Urothelium cell line (cell line): ENCODE data around the gene DUSP8.

Source experiments
- DNase-seq: peaks from one replicate; pipeline ENCODE4 v3.0.0; 2011; ENCODE audit warnings: low spot score, mixed read lengths
- FAIRE-seq: peaks from 2 replicates; lab custom pipeline; 2011; peaks lifted over from hg19 to GRCh38; lab: Jason Lieb, UNC

DUSP8 gene

GRCh38 chr11:1556278-1556902 lies 15.7 kb downstream of the DUSP8 start:
- DNase-seq (no peak), FAIRE-seq (no peak)

DNA sequence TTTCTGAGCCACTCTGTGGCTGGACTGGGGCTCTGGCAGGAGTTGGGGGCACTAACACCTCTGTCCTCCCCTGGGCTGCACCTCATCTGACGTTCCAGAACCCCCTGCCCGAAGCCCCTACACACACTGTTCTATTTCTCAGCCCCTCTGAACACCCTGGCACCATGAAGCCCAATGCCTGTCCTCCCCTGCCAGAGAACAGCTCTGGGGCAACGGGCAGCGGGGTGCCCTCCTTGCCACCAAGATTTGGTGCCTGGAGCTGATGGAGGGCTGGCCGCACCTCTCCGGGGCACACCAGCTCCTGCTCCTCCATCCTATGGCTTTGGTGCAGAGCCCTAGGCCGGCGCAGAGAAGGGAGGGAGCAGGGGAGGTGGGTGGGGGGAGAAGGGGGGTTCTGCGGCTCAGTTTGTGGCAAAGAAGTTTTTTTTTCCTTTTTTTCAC lies 16.3 kb downstream of the DUSP8 start:
- no peak for DNase-seq
- no peak for FAIRE-seq

GRCh38 chr11:1554981-1555712 lies 16.9 kb downstream of the DUSP8 start:
- DNase-seq (no peak), FAIRE-seq (no peak)

GRCh38 chr11:1553808-1554594 lies 18.1 kb downstream of the DUSP8 start:
- DNase-seq (no peak), FAIRE-seq (no peak)

DNA sequence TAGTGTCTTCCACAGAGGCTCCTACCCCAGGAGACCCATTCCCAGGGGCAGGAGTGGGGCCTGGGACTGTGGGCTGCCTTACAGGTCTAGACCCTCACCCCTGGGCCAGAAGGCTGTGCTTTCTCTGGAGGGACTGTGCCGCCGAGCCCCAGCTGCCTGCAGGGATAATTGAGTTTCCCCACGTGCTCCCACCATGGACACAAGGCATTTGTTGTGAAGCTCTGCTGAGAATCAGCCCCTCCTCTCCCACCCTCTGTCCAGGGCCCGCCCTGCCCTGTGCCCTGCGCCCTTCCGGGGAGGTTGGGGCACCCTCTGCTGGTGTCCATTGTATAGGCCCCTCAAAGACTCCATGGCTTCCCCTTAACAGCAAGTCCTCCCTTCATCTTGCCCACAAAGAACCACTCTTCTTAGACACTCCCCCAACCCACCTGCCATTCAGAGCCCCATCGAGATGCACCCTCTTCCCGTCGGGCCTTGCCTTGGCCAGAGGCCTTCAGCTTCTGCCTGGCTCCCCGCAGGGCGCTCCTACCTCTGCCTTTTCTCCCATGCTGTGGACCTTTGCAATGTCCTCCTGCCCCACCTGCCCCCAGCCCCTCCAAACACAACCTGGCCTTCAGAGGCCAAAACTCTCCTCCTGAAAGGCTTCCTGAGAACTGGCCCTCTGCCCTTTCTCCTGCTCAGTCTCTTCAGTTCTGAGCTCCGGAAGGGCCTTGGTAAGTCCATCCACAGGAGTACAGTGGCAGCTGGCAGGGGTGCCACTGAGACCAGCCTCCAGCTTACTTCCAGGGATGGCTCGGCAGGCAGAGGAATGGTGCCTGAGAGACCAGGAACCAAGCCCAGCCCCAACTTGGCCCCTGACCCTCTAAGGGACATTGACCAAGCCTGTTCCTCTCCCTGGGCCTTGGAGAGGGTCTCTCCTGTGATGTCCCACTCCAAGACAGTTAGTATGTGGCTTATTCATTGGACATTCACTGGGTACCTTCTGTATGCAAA lies 22.4 kb downstream of the DUSP8 start:
- DNase-seq (no peak), FAIRE-seq (no peak)

DNA sequence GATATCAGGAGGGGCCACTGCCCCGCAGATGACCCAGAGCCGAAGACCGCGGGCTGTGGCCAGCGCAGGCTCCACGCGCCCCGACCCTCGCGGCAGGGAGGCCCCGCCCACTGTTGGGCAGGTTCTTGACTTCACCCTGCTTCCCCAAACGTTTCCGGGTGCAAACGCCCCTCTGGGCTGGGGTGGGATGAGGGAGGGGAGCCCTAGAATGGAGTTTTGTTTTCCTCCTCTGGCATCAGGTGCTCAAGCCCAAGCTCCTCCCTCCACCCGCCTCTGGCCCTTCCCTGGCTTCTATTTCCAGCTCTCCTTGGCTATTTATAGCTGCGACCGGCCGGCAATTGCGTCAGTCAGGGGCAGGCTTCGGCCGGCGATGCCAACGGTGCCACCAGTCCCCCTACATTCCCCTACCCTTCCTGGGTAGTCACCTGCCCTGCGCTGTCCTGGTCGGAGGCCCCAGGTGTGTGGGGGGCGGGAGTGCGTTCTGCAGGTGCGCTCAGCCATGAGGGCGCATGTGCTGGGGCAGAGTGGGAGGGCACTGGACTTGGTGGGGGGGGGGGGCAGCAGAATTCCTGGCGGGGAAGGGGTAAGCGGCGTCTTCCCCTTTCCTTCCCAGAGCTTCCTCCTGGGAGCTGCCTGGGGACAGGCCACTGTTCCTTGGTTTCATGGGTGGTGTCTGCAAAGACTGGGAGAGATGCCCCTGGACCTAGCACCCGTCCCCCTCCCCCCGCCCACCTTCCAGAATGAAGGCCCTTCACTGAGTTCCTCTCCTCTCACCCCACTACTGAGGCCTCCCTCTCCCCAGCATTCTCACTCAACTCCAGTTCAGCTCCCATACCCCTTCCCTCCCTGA lies 23.6 kb downstream of the DUSP8 start:
- DNase-seq, result peak; percentile 56

DNA sequence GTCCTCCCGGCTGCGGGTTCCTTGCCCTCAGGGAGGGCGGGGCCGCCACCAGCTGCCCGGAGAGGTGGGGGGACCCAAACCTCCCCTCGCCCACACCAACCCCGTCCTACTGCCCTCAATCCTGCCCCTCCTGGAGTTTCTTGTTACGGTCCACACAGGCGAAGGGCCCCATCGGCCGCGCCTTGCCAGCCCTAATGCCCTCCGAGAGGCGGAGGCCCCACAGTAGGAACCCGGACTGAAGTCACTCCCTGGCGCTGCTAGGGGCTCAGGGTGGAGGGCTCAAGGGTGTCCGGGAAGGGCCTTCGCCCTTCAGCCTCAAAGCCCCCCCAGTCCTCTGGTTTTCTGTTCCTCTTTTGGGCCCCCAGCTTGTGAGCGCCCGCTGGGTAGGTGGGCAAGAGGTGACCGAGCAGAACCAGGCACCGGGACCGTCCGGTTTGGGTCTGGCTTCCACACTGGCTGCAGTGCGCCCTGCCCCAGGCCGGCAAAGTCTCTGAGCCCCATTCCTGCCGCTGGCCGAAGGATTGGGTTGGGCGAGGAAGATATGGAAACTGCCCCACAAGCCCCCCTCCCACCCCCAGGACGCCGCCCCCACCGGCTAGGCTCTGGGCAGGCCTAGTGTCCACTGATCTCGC lies 24.5 kb downstream of the DUSP8 start:
- no peak for DNase-seq
- no peak for FAIRE-seq

More for the DNA sequence above, 23.6 kb downstream of the DUSP8 start:
- no peak for FAIRE-seq

- DNase-seq (peak; percentile 74), FAIRE-seq (no peak)
Measured at GRCh38 chr11:1546536-1547466, 25.3 kb downstream of the DUSP8 start.

- no peak for DNase-seq
- no peak for FAIRE-seq
Measured at GRCh38 chr11:1546077-1546535, 26.0 kb downstream of the DUSP8 start.

GRCh38 chr11:1545432-1545831 lies 26.6 kb downstream of the DUSP8 start:
- DNase-seq, result no peak
- FAIRE-seq, result no peak

DNA sequence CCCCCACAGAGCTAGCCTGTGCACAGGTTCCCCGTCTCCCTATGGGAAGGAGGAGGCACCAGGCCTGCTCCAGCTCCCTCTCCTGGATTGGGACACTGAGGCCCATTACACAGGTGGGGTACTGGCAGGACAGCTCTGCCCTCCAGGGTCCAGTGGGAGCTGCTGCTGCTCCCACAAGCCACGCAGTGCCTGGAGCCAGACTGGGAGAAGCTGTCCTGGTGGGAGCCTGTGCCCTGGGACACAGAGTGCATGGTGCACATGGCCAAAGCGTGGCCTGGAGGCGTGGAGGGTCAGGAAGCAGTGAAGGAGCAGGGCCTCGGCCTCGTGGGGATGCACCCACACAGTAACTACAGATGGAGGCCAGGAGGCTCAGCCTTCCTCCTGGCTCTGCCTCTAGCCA lies 27.5 kb downstream of the DUSP8 start:
- FAIRE-seq, result no peak
- no peak for DNase-seq

DNA sequence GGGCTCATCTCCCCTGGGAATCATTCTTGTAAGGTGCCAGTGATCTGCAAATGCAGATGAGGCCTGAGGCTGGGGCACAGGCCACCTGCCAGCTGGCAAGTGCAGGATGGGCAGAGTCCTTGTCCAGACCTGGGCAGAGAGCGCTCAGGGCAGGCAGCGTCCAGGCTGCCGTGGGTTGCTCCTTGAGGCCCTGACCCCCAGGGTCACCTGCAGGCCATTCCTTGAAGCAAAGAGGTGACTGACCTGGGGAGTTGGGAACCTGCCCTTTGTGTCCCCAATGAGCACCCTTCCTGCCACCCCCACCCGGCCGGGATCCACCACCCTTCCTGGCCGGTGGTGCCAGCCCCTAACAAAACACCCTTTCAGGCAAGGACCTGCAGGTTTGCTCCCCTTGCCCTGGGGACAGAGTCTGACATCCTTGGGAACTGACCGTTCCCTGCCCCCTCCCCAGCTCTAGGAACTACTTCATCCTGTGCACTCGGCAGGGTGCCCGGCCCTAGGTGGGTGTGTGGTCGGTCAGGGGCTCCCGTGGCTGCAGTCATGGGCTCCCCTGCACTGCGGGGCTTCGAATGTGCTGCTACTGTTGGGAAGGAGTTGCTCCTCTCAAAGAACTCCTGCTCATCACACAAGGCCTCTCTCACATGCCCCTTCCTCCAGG lies 28.3 kb downstream of the DUSP8 start:
- DNase-seq (no peak), FAIRE-seq (no peak)

GRCh38 chr11:1542267-1542666 lies 29.8 kb downstream of the DUSP8 start:
- FAIRE-seq, result no peak
- DNase-seq, result no peak

- DNase-seq, result no peak
- FAIRE-seq, result no peak
Measured at GRCh38 chr11:1541474-1542204, 30.4 kb downstream of the DUSP8 start.

GRCh38 chr11:1540074-1540473 lies 32.0 kb downstream of the DUSP8 start:
- FAIRE-seq (no peak), DNase-seq (no peak)

GRCh38 chr11:1538153-1538552 lies 33.9 kb downstream of the DUSP8 start:
- no peak for DNase-seq
- FAIRE-seq, result no peak
